HG03159 (cell line): ENCODE results near the gene PRR33.

ENCODE experiments used
- ATAC-seq: cut with Tn5 transposase; IDR thresholded peaks from one replicate; pipeline ENCODE4 v1.9.1; 2021; ENCODE audit warnings: mild to moderate bottlenecking, moderate library complexity; ENCODE audit not compliant: unreplicated experiment

Gene PRR33

GRCh38 chr11:1839924-1840779 is 51.5 kb downstream of the PRR33 start:
- ATAC-seq = no peak

GRCh38 chr11:1839204-1839923 is 52.3 kb downstream of the PRR33 start:
- ATAC-seq = no peak

GRCh38 chr11:1838426-1839144 is 53.1 kb downstream of the PRR33 start, which contains the start of gene TNNI2:
TSS of gene TNNI2 (plus strand) at chr11:1838981. CDS start at chr11:1839697, 716 bp downstream.
- no peak for ATAC-seq
